ENCODE data around the gene ABR.
"Not testable (repeated sequence)": the region's sequence is repeated elsewhere in the genome, so short reads cannot be mapped to it uniquely, and the experiment has no call there.

ABR gene

DNA sequence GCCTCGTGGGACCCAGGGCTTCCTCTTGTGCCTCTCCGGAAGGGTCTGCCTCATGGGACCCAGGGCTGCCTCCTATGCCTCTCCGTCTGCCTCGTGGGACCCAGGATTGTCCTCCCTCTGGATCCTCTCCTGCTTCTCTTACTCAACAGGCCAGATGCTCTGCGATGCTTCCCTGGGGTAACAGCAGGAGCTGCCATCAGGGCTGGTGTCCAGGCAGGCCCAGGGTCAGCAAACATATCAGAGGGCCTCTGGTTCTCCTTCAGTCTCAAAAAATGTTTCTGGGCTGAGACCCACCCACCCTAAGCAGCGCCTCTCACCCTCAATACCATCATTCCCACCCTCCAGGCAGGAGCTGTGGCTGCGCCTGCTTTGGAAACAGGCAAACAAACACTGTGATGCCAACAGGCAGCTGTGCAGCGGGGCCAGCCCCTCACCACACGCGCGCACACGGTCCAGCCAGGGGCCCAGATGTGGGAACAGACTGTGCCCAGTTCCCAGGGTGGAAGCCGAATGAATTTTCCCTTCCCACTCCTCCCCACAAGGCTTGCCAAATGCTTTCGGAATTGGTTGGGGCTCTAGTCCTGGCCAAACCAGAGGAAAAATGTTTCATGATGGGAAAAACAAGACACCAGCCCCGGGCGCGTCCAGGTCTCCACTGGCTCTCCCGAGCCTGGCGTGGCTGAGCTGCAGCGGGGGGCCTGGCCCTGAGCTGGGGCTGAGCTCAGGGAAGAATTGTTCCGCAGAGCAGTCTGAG, 171.6 kb downstream of the ABR start:
- no peak for DNase-seq (ENCODE audit: low spot score)

DNA sequence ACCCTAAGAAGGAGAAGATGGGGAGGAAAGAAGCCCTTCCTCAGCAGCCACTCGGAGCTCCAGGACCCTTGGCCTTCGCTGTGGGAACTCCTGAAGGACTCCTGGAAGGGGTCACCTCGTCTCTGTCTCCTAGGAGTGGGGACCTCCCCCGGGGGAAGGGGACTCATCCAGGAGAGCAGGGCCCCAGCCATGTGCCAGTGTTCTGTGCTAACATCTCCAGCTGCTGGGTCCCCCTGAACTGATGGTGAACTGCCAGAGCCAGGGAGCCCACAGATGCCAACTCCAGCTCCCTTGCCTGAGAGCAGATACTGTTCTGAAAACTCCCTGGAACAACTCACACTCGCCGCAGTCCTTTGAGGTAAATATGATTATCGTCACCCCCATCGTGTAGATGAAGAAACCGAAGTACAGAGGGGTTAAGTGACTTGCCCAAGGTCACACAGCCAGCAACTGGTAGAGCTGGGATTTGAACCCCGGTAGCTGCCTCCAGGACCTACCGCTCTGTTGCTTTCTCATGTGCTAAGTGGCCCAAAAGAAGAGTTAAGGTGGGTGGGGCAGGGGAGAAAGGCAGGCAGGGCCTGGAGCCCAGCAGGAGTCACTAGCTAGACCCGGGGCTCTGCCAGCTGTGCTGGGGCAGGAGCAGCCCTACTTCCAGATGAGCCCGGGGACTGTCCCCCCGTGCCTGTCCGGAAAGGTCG, 172.3 kb downstream of the ABR start:
- DNase-seq (ENCODE audit: low spot score): no peak

DNA sequence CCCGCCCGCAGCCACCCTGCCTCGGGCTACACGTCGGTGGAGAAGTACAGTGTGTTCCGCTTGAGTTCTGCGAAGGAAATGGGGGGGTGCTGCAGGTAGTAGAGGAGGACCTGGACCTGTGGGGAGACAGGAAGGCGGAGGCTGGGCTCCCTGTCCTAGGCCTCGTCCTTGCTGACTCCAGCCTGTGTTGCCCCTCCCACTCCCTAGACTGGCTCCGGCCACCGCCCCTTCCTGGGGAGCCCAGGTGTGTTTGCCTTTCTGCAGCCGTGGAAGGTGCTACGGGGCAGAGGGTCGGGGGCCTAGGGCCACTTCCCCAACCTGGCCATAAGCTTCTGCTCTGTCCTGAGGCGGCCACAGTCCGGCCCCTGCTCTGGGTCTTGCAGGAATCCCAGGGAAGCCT, 173.7 kb downstream of the ABR start:
- no peak for DNase-seq (ENCODE audit: low spot score)

DNA sequence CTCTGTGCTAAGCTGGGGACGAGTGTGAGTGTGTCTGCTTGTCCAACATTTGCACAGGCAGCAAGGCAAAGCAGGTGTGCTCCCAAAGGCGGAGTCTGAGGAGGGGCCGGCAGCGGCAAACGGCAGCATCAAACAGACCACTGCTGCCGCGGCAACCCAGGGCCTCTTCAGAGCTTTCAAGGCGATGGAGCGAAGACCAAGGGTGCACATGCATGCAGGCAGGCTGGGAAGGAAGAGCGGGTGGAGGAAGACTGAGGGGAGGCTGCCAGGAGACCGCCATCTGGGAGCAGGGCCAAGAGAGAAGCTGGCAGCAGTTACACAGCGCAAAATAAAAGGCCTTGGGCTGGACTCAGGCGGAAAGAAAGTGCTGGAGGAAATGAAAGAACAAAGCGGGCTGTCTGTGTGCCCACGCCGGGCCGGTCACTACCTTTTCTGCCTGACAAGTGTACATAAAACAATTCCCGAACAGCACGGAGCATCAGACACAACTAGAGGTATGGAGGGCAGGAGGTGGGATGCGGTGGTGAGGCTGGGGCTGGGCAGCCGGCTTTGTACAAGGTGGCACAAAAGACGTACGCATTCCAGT, 174.3 kb downstream of the ABR start:
- DNase-seq (ENCODE audit: low spot score): peak; percentile 59

DNA sequence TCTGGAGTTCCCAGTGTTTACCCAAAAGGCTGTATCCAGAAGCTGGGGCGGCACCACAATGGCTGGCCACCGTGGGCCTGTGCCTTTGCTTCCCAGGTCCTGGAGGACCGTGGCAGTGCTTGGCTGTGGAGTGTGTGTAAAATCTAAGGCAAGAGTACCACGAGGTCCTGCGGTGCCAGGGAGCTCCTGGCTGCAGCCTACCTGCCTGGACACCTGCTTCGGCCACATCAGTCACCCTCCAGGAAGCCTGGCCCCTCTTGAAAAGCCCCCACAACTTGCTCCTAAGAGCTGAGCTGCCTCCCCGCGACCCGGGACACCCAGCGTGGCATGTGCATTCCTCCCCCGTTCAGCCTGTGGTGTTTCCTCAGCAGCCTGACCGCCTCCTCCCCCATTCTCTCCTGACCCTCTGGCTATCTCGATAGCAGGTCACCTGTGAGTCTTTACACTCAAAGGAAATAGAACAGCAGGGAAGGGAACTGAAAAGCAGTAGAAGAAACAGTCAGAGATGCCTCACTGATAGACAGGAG, 174.9 kb downstream of the ABR start:
- DNase-seq (ENCODE audit: low spot score): no peak

DNA sequence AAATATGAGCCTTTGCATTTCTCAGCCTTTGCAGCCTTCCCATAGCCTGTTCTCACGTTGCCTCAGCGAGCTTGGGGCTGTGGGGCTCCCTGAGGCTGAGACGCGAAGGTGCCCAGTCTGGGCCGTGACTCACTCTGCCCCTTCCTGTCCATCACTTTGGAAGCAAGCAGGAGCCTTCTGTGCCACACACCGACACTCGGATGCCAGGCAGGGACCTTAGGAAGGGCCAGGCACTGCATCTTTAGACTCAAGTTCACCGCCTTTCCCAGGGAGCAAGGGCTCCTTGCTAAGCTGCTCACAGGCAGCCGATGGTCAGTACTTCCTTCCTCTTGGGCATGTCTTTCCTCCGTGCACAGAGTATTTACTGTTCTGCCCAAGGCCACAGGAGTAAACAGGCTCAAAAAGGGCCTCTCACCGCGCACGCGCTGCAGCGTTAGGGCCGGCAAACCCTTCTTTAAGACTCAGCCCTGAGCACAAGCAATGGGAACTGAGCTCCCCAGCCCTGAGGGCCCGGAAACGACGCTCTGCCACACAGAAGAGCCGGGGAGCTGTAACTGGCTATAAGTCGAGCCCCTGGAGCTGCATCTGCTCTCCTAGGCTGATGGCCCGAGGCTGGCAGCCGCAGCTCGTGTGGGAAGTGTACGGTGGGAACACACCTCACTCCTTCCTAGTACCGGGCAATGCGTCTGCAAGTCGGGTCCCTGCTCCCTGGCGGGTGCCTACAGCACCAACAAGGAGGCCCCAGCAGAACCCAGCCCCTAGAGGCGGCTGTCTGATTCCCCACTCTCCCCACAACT, 175.6 kb downstream of the ABR start:
- no peak for DNase-seq (ENCODE audit: low spot score)

DNA sequence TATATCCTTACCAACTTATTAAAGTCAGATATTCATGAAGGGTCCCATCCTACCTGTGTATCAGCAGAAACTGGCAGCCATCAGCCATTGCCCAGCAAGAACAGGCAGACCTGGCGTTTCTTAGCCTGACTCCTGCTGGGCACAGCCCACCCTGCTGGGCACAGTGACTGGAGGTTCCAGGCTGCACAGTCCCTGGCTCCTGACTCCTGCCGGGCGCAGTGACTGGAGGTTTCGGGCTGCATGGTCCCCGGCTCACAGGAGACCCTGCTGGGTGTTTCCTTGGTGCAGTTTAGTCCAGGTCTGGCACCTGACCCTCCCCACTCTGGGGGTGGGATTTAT, 176.2 kb downstream of the ABR start:
- DNase-seq (ENCODE audit: low spot score): no peak

DNA sequence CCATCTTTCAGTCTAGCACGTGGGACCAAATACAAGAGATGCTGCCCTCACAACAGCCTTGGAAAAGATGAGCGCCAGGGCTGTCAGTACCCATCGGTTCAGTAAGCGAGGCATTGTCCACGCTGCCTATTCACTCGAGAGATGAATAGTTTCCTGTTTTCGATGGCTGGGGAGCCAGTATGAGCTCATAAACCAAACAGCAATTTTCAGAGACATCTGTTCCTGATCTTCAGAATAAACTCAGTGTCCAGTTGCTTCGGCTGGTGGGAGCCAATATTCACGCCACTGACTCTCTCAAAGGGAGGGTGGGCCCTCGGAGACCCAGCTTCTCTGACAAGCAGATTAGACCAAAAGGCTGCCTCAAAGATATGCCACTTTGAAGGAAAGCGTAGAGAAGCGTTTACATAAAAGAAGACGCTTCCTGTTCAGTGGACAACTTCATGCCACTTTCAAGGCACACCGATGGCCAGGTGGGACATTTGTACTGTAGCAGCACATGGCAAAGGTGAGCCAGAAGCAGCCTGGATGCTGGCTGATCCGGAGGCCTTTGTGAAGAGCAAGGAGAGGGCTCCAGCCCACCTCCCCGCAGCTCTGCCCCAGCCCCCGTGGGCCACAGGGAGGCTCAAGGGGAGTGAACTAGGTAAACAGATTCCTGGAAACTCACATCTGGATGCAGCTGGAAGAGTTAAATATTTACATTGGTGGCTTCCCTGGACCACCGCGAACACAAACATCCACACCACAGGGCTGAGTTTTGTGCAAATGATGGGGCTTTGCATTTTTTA, 176.8 kb downstream of the ABR start:
- peak; percentile 71 for DNase-seq (ENCODE audit: low spot score)

DNA sequence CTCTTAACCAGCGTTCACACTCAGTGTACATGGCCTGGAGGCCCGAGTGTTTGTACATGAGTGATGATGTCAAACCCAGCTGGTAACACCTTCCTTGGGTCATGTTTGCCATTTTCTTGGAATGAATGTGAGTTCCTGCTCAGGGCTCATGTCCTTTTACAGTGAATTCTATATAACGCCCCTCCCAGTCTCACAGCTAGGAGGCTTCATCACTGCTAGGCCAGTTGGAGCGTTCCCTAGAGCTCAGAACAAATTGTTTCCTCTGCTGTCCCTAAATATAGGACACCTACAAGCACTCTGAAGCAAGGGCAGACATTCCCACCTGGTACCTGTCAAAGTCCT, 177.4 kb downstream of the ABR start:
- DNase-seq (ENCODE audit: low spot score): no peak

DNA sequence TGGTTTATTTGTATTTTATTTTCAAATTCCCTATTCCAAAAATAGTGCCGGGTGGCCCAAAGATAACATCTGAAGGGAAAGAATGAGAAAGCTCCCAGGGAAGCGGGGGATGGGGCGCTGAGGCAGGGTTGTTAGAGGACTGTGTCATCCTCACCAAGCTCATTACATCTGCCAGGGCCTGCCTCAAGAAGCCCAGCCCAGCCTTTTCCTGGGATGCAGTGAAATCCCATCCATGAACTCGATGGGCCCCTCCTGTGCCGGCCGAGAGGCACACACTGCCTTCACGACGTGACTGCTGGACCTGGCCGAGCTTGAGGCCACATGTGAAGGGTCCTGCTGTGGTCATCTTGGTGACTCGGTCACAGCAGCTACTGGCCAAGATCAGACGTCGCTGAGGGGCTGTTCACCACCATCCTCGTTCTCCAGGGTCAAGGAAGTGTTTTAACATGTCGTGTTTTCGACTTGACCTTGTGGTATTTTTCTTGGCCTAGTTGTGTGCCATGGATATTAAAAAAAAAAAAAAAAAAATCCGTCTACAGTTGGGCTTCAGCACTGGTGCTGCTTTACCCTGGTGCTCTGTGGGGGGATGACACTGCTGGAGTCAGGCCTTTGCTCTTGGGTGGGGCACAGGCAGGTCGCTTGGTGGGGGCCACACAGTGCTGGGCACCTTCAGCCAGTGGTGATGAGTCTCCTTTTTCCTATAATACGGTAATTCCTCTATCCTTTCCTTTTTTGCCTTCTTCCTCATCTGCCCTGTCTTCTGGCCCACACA, 178.0 kb downstream of the ABR start:
- DNase-seq (ENCODE audit: low spot score): peak; percentile 77

DNA sequence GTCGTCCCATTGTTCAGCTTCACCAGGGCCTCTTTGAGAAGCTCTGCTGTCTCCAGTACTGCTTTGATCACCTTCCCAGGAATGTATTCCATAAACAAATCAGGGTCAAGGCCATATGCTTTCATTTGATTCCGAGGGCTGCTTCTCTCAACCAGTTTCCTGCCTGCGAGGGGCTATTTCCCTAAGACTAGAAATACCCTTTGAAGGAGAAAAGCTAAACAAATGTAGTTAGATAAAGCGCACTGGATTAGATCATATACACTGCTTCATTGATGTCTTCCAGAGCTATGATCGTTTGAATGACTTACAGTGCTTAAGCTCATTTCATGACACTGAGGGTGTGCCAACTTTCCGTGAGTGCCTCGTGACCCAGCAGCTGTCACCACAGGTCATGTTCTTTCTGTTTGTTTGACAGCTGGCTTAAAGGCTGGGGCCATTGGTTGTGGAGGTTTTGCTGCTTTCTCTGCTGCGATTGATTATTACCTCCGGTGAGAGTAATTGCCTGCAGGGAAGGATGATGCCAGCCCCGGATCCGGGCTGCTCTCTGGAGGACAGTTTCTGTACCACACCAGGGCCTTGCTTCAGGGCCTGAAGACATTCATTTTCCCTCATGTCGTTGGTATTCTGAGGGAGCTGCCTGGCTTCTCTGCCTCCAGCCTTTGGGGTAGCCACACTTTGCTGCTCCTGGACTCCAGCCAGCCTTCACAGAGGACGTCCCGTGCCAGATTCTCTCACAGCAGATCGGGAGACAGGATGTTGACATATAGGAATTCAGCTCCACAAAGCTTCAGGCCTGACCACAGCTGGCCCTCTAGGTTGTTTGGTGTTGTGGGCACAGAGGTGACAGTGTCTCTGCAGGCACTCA, 179.0 kb downstream of the ABR start:
- no peak for DNase-seq (ENCODE audit: low spot score)

DNA sequence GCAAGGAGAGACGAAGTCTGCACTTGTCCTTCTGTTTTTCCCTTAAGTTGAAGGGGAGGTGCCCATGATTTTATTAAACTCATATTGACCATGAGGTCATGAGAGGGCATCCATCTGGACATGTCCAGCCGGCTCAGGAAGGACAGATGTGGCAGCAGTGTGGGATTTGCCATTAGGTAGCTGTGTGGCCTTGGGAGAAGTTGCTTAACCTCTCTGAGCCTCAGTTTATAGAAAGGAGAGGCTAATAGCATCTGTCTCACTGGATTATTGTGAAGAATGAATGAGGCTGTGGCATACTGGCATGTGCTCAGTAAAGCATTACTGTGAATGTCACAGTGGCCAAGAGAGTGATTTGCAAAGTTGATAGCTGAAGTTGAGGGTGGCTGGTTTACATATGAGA, 181.7 kb downstream of the ABR start:
- DNase-seq (ENCODE audit: low spot score): no peak

DNA sequence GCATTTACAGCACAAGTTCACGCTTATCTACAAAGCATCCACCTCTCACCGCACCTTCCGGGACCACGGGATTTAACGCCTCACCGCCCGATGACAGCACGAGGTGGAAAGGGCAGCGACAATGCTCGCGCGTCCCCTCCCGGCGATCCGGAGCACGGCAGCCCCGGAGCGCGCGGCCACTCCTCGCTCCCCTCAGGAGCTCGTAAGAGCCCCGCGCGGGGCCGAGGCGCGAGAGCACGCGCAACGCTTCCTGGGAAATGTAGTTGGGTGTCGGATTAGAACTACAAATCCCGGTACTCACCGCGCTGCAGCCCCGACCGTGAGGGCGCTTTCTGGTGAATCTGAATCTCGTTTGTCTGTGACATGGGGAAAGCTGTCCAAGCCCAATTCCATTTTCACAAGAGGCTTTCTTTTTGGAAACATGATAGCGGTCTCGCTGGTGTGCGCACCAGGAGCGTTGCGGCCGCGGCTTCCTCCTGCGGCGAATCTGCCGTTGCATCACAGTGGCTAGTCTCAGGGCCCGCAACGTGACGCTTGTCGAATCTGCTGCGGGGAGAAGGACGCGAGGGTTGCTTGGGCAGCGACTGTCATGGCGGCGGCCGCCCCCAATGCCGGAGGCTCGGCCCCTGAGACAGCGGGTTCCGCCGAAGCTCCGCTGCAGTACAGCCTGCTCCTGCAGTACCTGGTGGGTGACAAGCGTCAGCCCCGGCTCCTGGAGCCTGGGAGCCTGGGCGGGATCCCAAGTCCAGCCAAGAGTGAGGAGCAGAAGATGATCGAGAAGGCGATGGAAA, 183.0 kb downstream of the ABR start, which contains the start of gene TIMM22:
TIMM22 (plus strand) TSS at position 576 of the 791 bp plus-strand sequence; CDS start at position 590, 14 bp downstream.
- DNase-seq (ENCODE audit: low spot score): peak; percentile 97

DNA sequence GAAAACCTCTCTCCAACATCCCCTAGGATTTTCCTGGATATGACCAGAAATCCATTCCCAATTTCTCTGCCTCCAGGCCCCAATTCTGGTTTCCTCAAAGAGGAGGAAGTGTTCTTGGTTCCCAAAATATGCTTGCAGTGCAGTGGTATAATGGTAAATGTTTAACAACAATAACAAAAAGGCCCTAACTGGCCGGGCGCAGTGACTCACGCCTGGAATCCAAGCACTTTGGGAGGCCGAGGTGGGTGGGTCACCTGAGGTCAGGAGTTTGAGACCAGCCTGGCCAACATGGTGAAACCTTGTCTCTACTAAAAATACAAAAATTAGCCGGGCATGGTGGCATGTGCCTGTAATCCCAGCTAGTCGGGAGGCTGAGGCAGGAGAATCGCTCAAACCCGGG, 184.5 kb downstream of the ABR start:
- not testable (repeated sequence) for DNase-seq (ENCODE audit: low spot score)

DNA sequence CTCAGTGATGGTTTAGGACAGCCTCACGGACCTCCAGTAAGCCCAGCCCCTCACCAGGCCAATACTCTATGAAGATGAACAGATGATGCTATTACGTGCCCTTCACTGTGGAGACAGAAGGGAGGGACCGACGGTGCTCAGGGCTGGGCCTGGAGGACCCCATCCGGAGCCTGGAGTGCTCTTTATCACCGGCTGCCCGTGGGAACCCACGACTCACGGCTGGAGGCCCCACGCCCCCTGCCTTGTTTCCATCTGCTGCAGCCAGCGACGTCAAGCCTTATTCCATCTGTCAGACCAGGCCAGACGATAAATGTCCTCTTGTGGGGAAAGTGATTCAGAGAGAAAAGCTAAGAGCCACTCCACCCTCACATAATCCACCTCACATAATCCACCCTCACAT, 186.8 kb downstream of the ABR start:
- no peak for DNase-seq (ENCODE audit: low spot score)

DNA sequence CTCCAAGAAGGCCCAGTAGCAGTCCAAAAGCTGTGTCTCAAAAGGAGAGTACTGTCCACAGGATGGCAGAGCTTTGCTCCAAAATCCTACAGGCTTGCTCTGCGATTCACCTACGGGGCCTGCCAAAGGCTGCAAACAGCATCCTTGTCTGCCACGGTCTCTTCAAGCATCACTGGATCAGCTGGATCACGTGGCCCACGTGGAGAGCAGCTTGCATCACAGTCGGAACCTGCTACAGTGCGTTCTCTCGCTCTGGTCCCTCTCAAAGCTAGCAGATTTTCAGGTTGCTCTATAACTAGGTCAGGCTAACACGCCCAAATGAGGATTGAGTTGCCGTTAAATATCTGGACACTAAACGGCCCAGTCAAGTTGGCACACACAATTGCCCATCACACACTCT, 191.2 kb downstream of the ABR start:
- no peak for DNase-seq (ENCODE audit: low spot score)

DNA sequence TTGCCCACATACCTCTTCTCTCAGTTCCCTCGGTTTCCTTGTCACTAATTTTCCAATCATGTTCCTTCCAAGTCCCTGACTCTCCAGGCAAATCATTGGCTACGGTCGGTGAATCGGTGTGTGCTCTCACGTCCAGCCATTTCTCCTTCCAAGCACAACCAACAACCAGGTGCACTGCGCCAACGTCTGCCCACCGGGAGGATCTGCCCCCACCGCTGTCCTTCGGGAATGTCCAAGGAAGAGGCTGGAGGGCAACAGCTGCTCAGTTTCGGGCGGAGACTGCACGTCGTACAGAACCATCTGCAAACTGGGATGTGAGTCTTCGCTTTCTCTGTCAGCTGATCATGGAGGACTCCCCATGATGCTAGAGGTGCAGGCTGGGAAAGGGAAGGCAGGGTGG, 191.8 kb downstream of the ABR start:
- no peak for DNase-seq (ENCODE audit: low spot score)

DNA sequence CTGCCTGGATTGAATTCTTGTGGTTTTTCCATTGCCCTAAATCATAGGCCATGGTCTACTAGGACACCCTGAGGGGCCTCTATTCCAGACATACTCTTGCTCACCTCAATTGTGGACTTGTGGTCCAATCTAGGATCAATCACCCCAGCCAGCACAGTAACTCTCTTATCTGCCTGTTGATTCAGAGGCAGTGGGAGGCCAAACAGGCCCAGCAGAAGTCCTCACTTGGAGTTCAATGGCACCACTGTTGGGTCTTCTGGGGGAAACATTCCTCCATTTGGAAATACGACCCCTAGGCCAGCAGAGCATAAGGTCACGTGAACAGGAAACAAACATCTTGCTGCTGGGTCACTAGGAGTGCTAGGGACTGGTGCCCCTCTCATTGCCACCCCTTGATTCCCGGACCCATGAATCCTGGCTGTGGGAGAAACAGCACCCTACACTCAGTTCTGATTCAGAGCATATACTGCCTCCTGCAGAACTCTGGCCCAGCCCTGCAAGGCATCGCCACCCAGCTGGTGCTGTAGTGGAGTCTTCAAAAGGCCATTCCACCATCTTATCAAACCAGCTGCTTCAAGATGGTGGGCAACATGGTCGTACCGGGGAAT, 193.4 kb downstream of the ABR start:
- no peak for DNase-seq (ENCODE audit: low spot score)

DNA sequence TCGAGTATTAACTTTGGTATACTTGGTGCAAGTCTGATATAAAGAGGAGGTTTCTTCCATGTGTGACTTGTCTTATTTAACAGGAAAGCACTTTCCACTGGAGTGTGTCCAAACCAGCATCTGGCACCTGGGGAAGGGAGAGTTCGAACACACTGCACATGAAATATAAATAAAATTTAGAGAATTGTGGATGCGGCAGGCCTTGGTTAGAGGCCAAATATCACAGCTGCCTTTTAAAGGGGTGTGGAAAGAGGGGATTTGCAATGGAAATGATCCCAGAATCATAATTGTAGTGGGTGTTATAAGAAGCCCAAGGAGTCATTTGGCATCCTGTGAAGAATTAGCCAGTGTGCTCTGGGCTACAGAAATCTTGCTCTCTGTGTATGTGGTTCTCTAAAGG, 195.9 kb downstream of the ABR start:
- no peak for DNase-seq (ENCODE audit: low spot score)
